HFF-Myc (cell line): ENCODE data around the gene CSF3R.
"Not testable (repeated sequence)": the region's sequence is repeated elsewhere in the genome, so short reads cannot be mapped to it uniquely, and the experiment has no call there.

Experiments used
- DNase-seq: peaks from one replicate; pipeline ENCODE4 v3.0.0-alpha.2; 2011; ENCODE audit warnings: low read depth; ENCODE audit errors: extremely low read depth
- H3K4me3 ChIP-seq: replicated peaks from 2 replicates; pipeline ENCODE4 v1.5.1; 2011; ENCODE audit warnings: low read depth, mild to moderate bottlenecking, control low read depth, low read length
- CTCF ChIP-seq: IDR thresholded peaks from 2 replicates; pipeline ENCODE4 v1.5.1; 2012; ENCODE audit warnings: mild to moderate bottlenecking, low read depth, low read length, control low read depth; ENCODE audit errors: missing control alignments

CSF3R gene

GRCh38 chr1:36513676-36514473 is 31.2 kb upstream of the CSF3R start:
- DNase-seq, result no peak
- no peak overlapping the region for H3K4me3 ChIP-seq
- TF ChIP-seq CTCF, result no peak

- no peak overlapping the region for H3K4me3 ChIP-seq
Measured at GRCh38 chr1:36512842-36513241, 30.1 kb upstream of the CSF3R start.

GRCh38 chr1:36511804-36512798 is 29.4 kb upstream of the CSF3R start:
- no peak for TF ChIP-seq CTCF
- H3K4me3 ChIP-seq, result no peak overlapping the region
- peak; percentile 10 for DNase-seq

More at GRCh38 chr1:36512842-36513241, 30.1 kb upstream of the CSF3R start:
- no peak for DNase-seq
- TF ChIP-seq CTCF, result no peak

GRCh38 chr1:36511220-36511619 is 28.5 kb upstream of the CSF3R start:
- not testable (repeated sequence) for DNase-seq, H3K4me3 ChIP-seq

GRCh38 chr1:36510418-36510817 is 27.7 kb upstream of the CSF3R start:
- H3K4me3 ChIP-seq, result no peak overlapping the region
- DNase-seq, result no peak
- no peak for TF ChIP-seq CTCF

GRCh38 chr1:36508257-36508656 is 25.5 kb upstream of the CSF3R start:
- no peak for TF ChIP-seq CTCF
- no peak overlapping the region for H3K4me3 ChIP-seq
- DNase-seq, result no peak
